ENCODE results near the gene PRKAG2. TPM values are rescaled to one million over a fixed set of nuclear protein-coding genes. Genes with fewer than 3 reads are reported as not detected.

PRKAG2 gene
- total and polyA plus RNA-seq, 2 of the 8 experiments (the other 6 are each of a cell fraction or from before 2014, with no cell fraction given): 7.5 to 18.1 TPM

DNA sequence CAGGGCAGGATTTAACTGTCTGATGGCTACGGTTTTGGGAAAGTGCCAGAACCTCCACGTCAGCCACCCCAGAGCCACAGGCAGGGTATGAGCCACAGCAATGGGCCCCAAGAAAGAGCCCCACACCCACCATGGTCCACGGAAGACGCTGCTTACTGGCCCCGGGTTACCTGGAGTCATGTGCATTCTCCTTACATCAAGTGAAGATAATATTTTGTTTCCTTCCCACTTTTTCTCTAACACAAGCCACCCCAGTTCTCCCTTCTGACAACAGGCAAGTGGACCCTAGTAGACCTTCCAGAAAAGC lies 67.1 kb downstream of the PRKAG2 start:
- Histone ChIP-seq H3K18ac (ENCODE audit: extremely low read depth, low read length) (no peak overlapping the region), H3K9ac (replicated peaks in 1 of 4; ENCODE audit: extremely low read depth in 1 of 4, low read depth in 3 of 4, low read length in 3 of 4) (no peak overlapping the region), H3K9me3 (ENCODE audit: insufficient read depth in 2 of 2, low read depth in 1 of 2, low read length in 1 of 2) (no peaks in the 10 kb centered on the region), H3K4ac (replicated peaks; ENCODE audit: insufficient read length, low read depth, low read length) (no peak overlapping the region), H3K23ac (ENCODE audit: insufficient read length) (no peak overlapping the region), H4K5ac (ENCODE audit: insufficient read length, low read depth, low read length) (no peak overlapping the region), H3K14ac (ENCODE audit: insufficient read length) (no peak overlapping the region), H3K4me2 (ENCODE audit: insufficient read depth in 1 of 2, low read depth in 2 of 2, low read length in 2 of 2) (no peak overlapping the region), H3K4me3 (ENCODE audit: extremely low read depth in 1 of 4, insufficient read depth in 2 of 4, low read depth in 3 of 4, low read length in 4 of 4) (no peak overlapping the region), H3K27me3 (replicated peaks in 1 of 4; ENCODE audit: control insufficient read depth in 3 of 4, extremely low read depth in 1 of 4, insufficient read depth in 3 of 4, low read length in 3 of 4) (peaks cover 0 to 11% (median 0%) of the 10 kb centered on the region in 4 experiments; a peak in 2 of 7 replicates), H2AFZ (ENCODE audit: low read length) (no peak overlapping the region), H2BK12ac (ENCODE audit: low read depth, low read length) (no peak overlapping the region), H3K56ac (replicated peaks; ENCODE audit: insufficient read length, low read depth, low read length) (no peak overlapping the region), H3K79me2 (ENCODE audit: control insufficient read depth in 1 of 2, insufficient read depth in 2 of 2, low read length in 2 of 2) (no peaks in the 10 kb centered on the region), H3K36me3 (ENCODE audit: control insufficient read depth in 2 of 4, insufficient read depth in 4 of 4, low read length in 3 of 4) (no peaks in the 10 kb centered on the region), H2AK5ac (ENCODE audit: low read depth, low read length) (no peak overlapping the region), H4K20me1 (replicated peaks in 1 of 2; ENCODE audit: control insufficient read depth in 1 of 2, insufficient read depth in 2 of 2, low read length in 2 of 2) (no peaks in the 10 kb centered on the region), H4K91ac (replicated peaks; ENCODE audit: insufficient read length, low read length) (no peak overlapping the region), H2BK5ac (ENCODE audit: low read depth, low read length) (no peak overlapping the region), H3K79me1 (ENCODE audit: low read depth, low read length) (no peaks in the 10 kb centered on the region), H2BK120ac (replicated peaks; ENCODE audit: low read depth, low read length) (no peak overlapping the region), H3K23me2 (ENCODE audit: low read depth, low read length) (no peaks in the 10 kb centered on the region), H2BK20ac (ENCODE audit: low read length) (no peak overlapping the region), H3K4me1 (replicated peaks in 1 of 4; ENCODE audit: control insufficient read depth in 3 of 4, insufficient read depth in 4 of 4, low read length in 3 of 4) (peaks cover 8 to 20% (median 14%) of the 10 kb centered on the region in 4 experiments), H2BK15ac (ENCODE audit: low read length) (no peak overlapping the region), H4K8ac (ENCODE audit: extremely low read depth, insufficient read depth, low read length) (no peak overlapping the region), H3K27ac (ENCODE audit: low read depth, low read length) (no peak overlapping the region)
- no peak for FAIRE-seq
- no peak for DNase-seq (ENCODE audit: low read depth in 1 of 2, low spot score in 2 of 2)
- TF ChIP-seq MAFK (IDR thresholded peaks at IDR 0.05; ENCODE audit: low read depth, low read length): no peak
- WGBS, 2 experiments (ENCODE audit: extremely low coverage in 1 of 2, insufficient coverage in 1 of 2, insufficient read length in 1 of 2, insufficient replicate concordance in 2 of 2, low coverage in 1 of 2, low lambda C conversion rate in 2 of 2, missing lambda C conversion rate in 1 of 2): 88% methylated on average over 5 of the region's 5 CpGs; no CpG with 5 or more reads in 1 of the 2 experiments
- CTCF ChIA-PET (ENCODE audit: partially characterized antibody): interaction anchor here (0.7 to 1.4 kb wide), 3 partner anchors 9 to 27 kb away, joined by 4 to 5 read pairs (median 4); no protein-coding TSS in a partner anchor
- POLR2A ChIA-PET (ENCODE audit: partially characterized antibody): no interaction called here

Data from H1 (cell line).